ENCODE measurements around the gene ZNF543. TPM values are rescaled to one million over a fixed set of nuclear protein-coding genes. Genes with fewer than 3 reads are reported as not detected.

Gene ZNF543
- total RNA-seq, 6 donors from 2014 or later = 3.4 to 10.5 (median 6.0) TPM

GRCh38 chr19:57317503-57317902 lies 2.8 kb upstream of the ZNF543 start:
- Histone ChIP-seq H3K4me3 (no peak overlapping the region), H3K27ac (no peak overlapping the region), H3K36me3 (no peaks in the 10 kb centered on the region), H3K27me3 (peaks cover 0 to 4% (median 0%) of the 10 kb centered on the region in 4 donors), H3K4me1 (peaks cover 14 to 22% (median 17%) of the 10 kb centered on the region in 4 donors), H3K9me3 (no peaks in the 10 kb centered on the region)
- 16 to 17% methylated on average over 18 to 28 of the region's 29 CpGs for WGBS, 2 donors
- TF ChIP-seq POLR2AphosphoS5 (IDR thresholded peaks at IDR 0.05) (no peak), POLR2A (IDR thresholded peaks at IDR 0.05) (no peak), EP300 (IDR thresholded peaks at IDR 0.05) (no peak)
- TF ChIP-seq, protein P1, sequence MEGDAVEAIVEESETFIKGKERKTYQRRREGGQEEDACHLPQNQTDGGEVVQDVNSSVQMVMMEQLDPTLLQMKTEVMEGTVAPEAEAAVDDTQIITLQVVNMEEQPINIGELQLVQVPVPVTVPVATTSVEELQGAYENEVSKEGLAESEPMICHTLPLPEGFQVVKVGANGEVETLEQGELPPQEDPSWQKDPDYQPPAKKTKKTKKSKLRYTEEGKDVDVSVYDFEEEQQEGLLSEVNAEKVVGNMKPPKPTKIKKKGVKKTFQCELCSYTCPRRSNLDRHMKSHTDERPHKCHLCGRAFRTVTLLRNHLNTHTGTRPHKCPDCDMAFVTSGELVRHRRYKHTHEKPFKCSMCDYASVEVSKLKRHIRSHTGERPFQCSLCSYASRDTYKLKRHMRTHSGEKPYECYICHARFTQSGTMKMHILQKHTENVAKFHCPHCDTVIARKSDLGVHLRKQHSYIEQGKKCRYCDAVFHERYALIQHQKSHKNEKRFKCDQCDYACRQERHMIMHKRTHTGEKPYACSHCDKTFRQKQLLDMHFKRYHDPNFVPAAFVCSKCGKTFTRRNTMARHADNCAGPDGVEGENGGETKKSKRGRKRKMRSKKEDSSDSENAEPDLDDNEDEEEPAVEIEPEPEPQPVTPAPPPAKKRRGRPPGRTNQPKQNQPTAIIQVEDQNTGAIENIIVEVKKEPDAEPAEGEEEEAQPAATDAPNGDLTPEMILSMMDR (IDR thresholded peaks at IDR 0.05) = no peak
- DNase-seq = peak in 1 of 2 donors; percentile 81
- ATAC-seq (ENCODE audit: low FRiP score in 2 of 2) = no peak

- no peak for TF ChIP-seq EP300 (IDR thresholded peaks at IDR 0.05)
- TF ChIP-seq, protein P1 (IDR thresholded peaks at IDR 0.05) = no peak
- TF ChIP-seq POLR2AphosphoS5 (IDR thresholded peaks at IDR 0.05) = no peak
- no peak for TF ChIP-seq POLR2A (IDR thresholded peaks at IDR 0.05)
- Histone ChIP-seq H3K36me3 (peaks cover 0 to 16% (median 16%) of the 10 kb centered on the region in 4 donors), H3K4me3 (peak overlapping the region; percentile 46 to 97 (median 86)), H3K4me1 (peaks cover 14 to 23% (median 18%) of the 10 kb centered on the region in 4 donors), H3K27me3 (peaks cover 0 to 4% (median 0%) of the 10 kb centered on the region in 4 donors), H3K27ac (peak overlapping the region; percentile 82 to 92 (median 88)), H3K9me3 (peaks cover 0 to 3% (median 2%) of the 10 kb centered on the region in 4 donors)
- 0% methylated on average over 1 of the region's 1 CpG for WGBS, 2 donors
- ATAC-seq (ENCODE audit: low FRiP score in 2 of 2) = peak in 1 of 2 donors; percentile 44
- no peak for DNase-seq
These were observed 448 bp upstream of the ZNF543 start for GRCh38 chr19:57319869-57320179.

DNA sequence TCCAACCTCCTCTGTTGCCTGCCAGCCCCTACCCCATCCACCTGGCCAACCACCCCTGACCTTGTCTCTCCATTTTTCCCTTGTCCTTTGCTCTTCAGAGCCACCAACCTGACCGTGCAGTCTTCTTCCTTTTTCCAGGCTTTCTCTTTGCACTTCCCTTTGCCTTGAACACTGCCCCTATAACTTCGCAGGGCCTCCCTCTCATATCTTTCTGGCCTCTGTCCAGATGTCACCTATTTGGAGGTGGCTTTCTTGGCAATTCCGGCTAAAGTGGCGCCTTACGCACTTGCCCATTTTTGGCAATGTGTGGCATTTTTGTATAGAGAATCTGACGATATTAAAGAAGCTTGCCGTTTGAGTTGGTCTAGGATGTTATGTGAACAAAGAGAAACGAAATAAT lies 844 bp downstream of the ZNF543 start:
- WGBS, 2 donors = 35 to 41% methylated on average over 8 of the region's 8 CpGs
- Histone ChIP-seq H3K4me3 (peak overlapping the region; percentile 46 to 97 (median 86)), H3K9me3 (peaks cover 0 to 13% (median 6%) of the 10 kb centered on the region in 4 donors), H3K27ac (peak overlapping the region in 3 of 4 donors; percentile 82 to 92 (median 90)), H3K36me3 (peaks cover 11 to 29% (median 28%) of the 10 kb centered on the region in 4 donors), H3K4me1 (peaks cover 14 to 23% (median 18%) of the 10 kb centered on the region in 4 donors), H3K27me3 (peaks cover 0 to 4% (median 0%) of the 10 kb centered on the region in 4 donors)
- ATAC-seq (ENCODE audit: low FRiP score in 2 of 2) (no peak), DNase-seq (no peak)
- TF ChIP-seq POLR2AphosphoS5 (IDR thresholded peaks at IDR 0.05) (no peak), EP300 (IDR thresholded peaks at IDR 0.05) (no peak), POLR2A (IDR thresholded peaks at IDR 0.05) (no peak)
- TF ChIP-seq, protein P1 (IDR thresholded peaks at IDR 0.05) = no peak

GRCh38 chr19:57321751-57322150 lies 1.5 kb downstream of the ZNF543 start:
- Histone ChIP-seq H3K36me3 (peaks cover 11 to 35% (median 35%) of the 10 kb centered on the region in 4 donors), H3K4me3 (peak overlapping the region in 2 of 4 donors; percentile 76 to 97), H3K9me3 (peaks cover 3 to 19% (median 8%) of the 10 kb centered on the region in 4 donors), H3K27ac (no peak overlapping the region), H3K27me3 (peaks cover 0 to 4% (median 0%) of the 10 kb centered on the region in 4 donors), H3K4me1 (peaks cover 14 to 23% (median 18%) of the 10 kb centered on the region in 4 donors)
- DNase-seq (no peak), ATAC-seq (ENCODE audit: low FRiP score in 2 of 2) (no peak)
- no peak for TF ChIP-seq POLR2A (IDR thresholded peaks at IDR 0.05)
- TF ChIP-seq EP300 (IDR thresholded peaks at IDR 0.05) = no peak
- TF ChIP-seq, protein P1 (IDR thresholded peaks at IDR 0.05) = no peak
- no peak for TF ChIP-seq POLR2AphosphoS5 (IDR thresholded peaks at IDR 0.05)
- WGBS, 2 donors = 53 to 66% methylated on average over 3 of the region's 3 CpGs

- no peak for ATAC-seq (ENCODE audit: low FRiP score in 2 of 2)
- peaks cover 22 to 47% (median 31%) of the 10 kb centered on the region in 4 donors for H3K9me3 ChIP-seq
- H3K36me3 ChIP-seq = peaks cover 35 to 65% (median 62%) of the 10 kb centered on the region in 4 donors
These were observed 4.7 kb downstream of the ZNF543 start for GRCh38 chr19:57324992-57325391.

More at GRCh38 chr19:57324992-57325391, 4.7 kb downstream of the ZNF543 start:
- H3K27ac ChIP-seq = no peak overlapping the region
- DNase-seq = no peak
- TF ChIP-seq EP300 (IDR thresholded peaks at IDR 0.05) (no peak), POLR2AphosphoS5 (IDR thresholded peaks at IDR 0.05) (no peak), POLR2A (IDR thresholded peaks at IDR 0.05) (no peak)
- TF ChIP-seq, protein P1 (IDR thresholded peaks at IDR 0.05) = no peak
- no peaks in the 10 kb centered on the region for H3K27me3 ChIP-seq
- peaks cover 10 to 19% (median 18%) of the 10 kb centered on the region in 4 donors for H3K4me1 ChIP-seq
- no peak overlapping the region for H3K4me3 ChIP-seq
